OCI-LY1 (cell line): Measurements from ENCODE around the gene RETN.
A peak's percentile ranks its signal among the peaks of the same experiment; 100 is the strongest.

Experiments
- H2AFZ ChIP-seq: fragments of 200-600 bp; sonication (generic), shearing (Covaris generic); 2 replicates; pipeline ENCODE4 v1.6.0; 2014; ENCODE audit warnings: antibody characterized with exemption, mild to moderate bottlenecking, low read length
- H3F3A ChIP-seq: fragments of 200-600 bp; sonication (generic), shearing (Covaris generic); 2 replicates; pipeline ENCODE4 v1.6.0; 2014; ENCODE audit warnings: mild to moderate bottlenecking, antibody characterized with exemption, low read length, moderate library complexity; ENCODE audit not compliant: insufficient read depth
- H3K27ac ChIP-seq: fragments of 200-600 bp; sonication (generic); 2 replicates; pipeline ENCODE4 v1.5.1; 2014; ENCODE audit warnings: low read length, mixed run types, mild to moderate bottlenecking, low read depth; ENCODE audit not compliant: poor library complexity, severe bottlenecking
- H3K27me3 ChIP-seq: fragments of 200-600 bp; sonication (generic); 2 replicates; pipeline ENCODE4 v1.6.0; 2014; ENCODE audit warnings: antibody characterized with exemption, mild to moderate bottlenecking, low read length, moderate library complexity; ENCODE audit not compliant: insufficient read depth
- H3K36me3 ChIP-seq: fragments of 200-600 bp; sonication (generic); 2 replicates; pipeline ENCODE4 v1.6.1; 2014; ENCODE audit warnings: mild to moderate bottlenecking, antibody characterized with exemption, low read length, moderate library complexity, mixed read lengths; ENCODE audit not compliant: insufficient read depth
- H3K4me1 ChIP-seq: fragments of 200-600 bp; sonication (generic); 2 replicates; pipeline ENCODE4 v1.5.1; 2014; ENCODE audit warnings: mild to moderate bottlenecking, low read length, moderate library complexity; ENCODE audit not compliant: insufficient read depth, severe bottlenecking
- H3K4me2 ChIP-seq: fragments of 200-600 bp; sonication (generic), shearing (Covaris generic); 2 replicates; pipeline ENCODE4 v1.6.1; 2014; ENCODE audit warnings: low read length
- H3K4me3 ChIP-seq: fragments of 200-600 bp; sonication (generic); 2 replicates; pipeline ENCODE4 v1.5.1; 2014; ENCODE audit warnings: low read length, low read depth, mild to moderate bottlenecking, mixed read lengths; ENCODE audit not compliant: poor library complexity, severe bottlenecking
- H3K79me2 ChIP-seq: fragments of 200-600 bp; shearing (Covaris generic); 2 replicates; pipeline ENCODE4 v1.6.1; 2016; ENCODE audit warnings: mixed run types, low read length, mixed read lengths; ENCODE audit not compliant: insufficient read depth
- H3K9ac ChIP-seq: fragments of 200-600 bp; sonication (generic), shearing (Covaris generic); 2 replicates; pipeline ENCODE4 v1.6.1; 2014; ENCODE audit warnings: mild to moderate bottlenecking, low read length, mixed read lengths
- H3K9me2 ChIP-seq: fragments of 200-600 bp; sonication (generic), shearing (Covaris generic); 2 replicates; pipeline ENCODE4 v1.6.1; 2014; ENCODE audit warnings: low read depth, mild to moderate bottlenecking, low read length, mixed read lengths
- H3K9me3 ChIP-seq: fragments of 200-600 bp; shearing (Covaris generic); 2 replicates; pipeline ENCODE4 v1.6.1; 2014; ENCODE audit warnings: low read length, mixed read lengths
- H4K20me1 ChIP-seq: fragments of 200-600 bp; sonication (generic), shearing (Covaris generic); 2 replicates; pipeline ENCODE4 v1.6.0; 2016; ENCODE audit warnings: mild to moderate bottlenecking, low read length; ENCODE audit not compliant: insufficient read depth
- CTCF ChIP-seq: fragments of 200-600 bp; sonication (generic), shearing (Covaris generic); IDR thresholded peaks from 2 replicates; pipeline ENCODE4 v1.5.1; 2017; ENCODE audit warnings: mild to moderate bottlenecking, antibody characterized with exemption, low read length, moderate library complexity, mixed read lengths
- EZH2 ChIP-seq: fragments of 200-600 bp; sonication (generic), shearing (Covaris generic); IDR thresholded peaks from 2 replicates; pipeline ENCODE4 v1.8.0; 2017; ENCODE audit warnings: borderline replicate concordance, mixed run types, mild to moderate bottlenecking, antibody characterized with exemption, low read length, moderate library complexity, mixed read lengths

Gene RETN

DNA sequence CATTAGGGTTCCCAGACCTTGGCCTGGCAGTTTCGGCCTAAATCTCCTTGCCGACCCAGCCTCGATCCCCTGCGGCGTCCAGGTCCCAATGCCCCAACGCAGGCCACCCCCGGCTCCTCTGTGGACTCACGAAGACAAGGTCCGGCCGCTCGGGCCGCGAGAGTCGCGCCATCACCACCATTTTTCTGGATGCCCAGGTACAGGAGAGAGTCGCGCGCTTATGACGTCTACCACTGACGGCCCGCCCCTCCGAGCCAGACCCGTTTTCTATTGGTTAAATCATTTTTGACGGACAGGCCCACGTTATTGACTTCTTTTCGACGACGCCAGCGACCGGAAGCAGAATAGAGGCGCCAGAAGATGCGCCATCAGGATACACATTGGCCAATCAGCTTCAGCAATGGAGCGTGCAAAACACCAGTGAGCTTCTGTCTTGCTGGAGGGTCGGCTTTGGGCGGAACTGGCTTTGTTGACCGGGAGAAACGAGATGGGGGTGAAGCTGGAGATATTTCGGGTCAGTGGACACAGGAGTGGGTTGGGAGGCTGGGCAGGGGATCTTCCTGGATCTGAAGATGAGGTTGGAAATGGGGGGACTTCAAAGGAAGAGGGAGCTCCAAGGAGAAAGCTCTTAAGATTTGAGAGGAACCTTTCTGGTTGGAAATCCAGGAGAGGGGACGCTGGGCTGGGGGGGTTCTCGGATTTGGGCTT, 39.3 kb upstream of the RETN start, which contains the start of the genes PET100 and XAB2:
TSS of gene PET100 (plus strand) at position 447 of the 708 bp plus-strand sequence. CDS start at position 488, 41 bp downstream.
TSS of gene XAB2 (minus strand) at position 199 of the 708 bp plus-strand sequence. CDS start at position 181, 18 bp downstream.
- H3K9ac ChIP-seq = peak within 1 kb of the TSS; percentile 94
- H3F3A ChIP-seq = no peaks in the 10 kb centered on the region
- no peak within 1 kb of the TSS for H3K27ac ChIP-seq
- no peaks in the 10 kb centered on the region for H4K20me1 ChIP-seq
- H3K4me2 ChIP-seq = peak within 1 kb of the TSS; percentile 97
- peaks cover 22% of the 10 kb centered on the region for H3K36me3 ChIP-seq
- H3K79me2 ChIP-seq = peaks cover 27% of the 10 kb centered on the region
- no peaks in the 10 kb centered on the region for H3K9me3 ChIP-seq
- TF ChIP-seq CTCF = no peak
- no peak for TF ChIP-seq EZH2
- H3K4me1 ChIP-seq = peaks cover 23% of the 10 kb centered on the region
- H2AFZ ChIP-seq = no peak within 1 kb of the TSS
- H3K4me3 ChIP-seq = peak within 1 kb of the TSS; percentile 94
- H3K27me3 ChIP-seq = no peaks in the 10 kb centered on the region
- H3K9me2 ChIP-seq = no peaks in the 10 kb centered on the region

DNA sequence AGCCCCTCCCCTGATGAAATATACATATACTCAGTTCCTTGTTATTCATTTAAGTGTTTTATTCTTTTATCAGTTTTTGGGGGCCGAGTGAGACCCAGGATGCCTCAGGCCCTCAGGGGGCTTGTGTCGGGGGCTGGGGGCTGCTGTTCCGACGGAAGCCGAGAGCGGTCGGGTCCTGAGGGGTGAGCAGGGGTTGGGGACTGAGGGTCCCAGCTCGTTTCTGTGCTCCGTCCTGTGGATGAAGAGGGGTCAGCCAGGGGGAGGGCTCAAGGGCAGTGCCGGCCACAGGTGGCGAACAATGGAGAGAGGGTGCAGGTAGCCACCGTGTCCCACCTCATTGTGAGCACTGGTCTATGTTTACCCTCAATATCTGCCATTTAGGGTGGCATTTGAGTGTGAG, 37.3 kb upstream of the RETN start:
- peaks cover 12% of the 10 kb centered on the region for H3K36me3 ChIP-seq
- no peak overlapping the region for H3K27ac ChIP-seq
- H4K20me1 ChIP-seq = no peaks in the 10 kb centered on the region
- peaks cover 27% of the 10 kb centered on the region for H3K79me2 ChIP-seq
- no peaks in the 10 kb centered on the region for H3K27me3 ChIP-seq
- H3K9me3 ChIP-seq = no peaks in the 10 kb centered on the region
- H3K4me2 ChIP-seq = no peak overlapping the region
- H3K4me1 ChIP-seq = peaks cover 25% of the 10 kb centered on the region
- H3K4me3 ChIP-seq = no peak overlapping the region
- H3F3A ChIP-seq = no peaks in the 10 kb centered on the region
- H3K9ac ChIP-seq = no peak overlapping the region
- no peak overlapping the region for H2AFZ ChIP-seq
- no peaks in the 10 kb centered on the region for H3K9me2 ChIP-seq
- TF ChIP-seq EZH2 = no peak
- no peak for TF ChIP-seq CTCF

DNA sequence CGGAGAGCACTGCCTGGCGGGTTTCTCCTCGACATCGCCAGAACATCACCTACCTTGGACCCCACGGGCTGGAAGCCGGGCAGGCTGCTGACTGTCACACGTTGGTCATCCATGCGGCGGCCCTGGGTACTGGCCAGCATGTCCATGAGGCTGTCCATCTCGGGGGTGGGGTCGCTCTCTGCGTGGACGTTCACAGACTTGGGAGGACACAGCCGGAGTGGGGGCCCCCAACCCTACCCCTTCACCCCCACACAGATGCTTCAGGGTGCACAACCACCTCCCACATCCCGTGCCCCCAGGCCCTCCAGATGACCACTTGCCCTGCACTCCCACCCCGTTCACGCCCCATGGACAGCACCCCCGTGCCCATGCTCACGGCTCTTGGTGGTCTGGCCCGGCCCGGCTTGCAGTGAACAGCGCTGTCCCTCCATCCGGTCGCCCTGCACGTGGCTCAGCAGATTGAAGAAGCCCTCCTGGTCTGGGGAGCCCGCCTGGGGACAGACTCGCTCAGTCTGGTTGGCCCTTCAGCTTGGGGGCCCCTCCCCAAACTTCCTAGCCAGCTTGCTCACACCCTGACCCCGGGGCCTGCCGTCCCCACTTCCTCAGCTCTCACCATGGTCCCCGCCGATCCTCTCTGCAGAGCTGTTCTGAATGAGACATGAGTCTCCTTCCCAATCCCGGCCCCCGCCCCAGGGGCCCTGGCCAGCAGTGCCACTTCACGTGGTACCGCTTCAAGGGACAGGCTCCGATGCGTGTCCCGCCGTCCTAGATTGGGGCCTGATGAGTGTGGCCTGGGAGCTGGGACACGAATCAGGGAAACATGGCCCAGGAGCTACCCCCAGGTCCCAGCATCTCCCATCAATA, 36.3 kb upstream of the RETN start:
- Histone ChIP-seq H3K4me3 (no peak overlapping the region), H4K20me1 (no peaks in the 10 kb centered on the region), H3K9ac (no peak overlapping the region), H3K79me2 (peaks cover 27% of the 10 kb centered on the region), H2AFZ (no peak overlapping the region), H3F3A (no peaks in the 10 kb centered on the region), H3K4me2 (no peak overlapping the region), H3K27ac (no peak overlapping the region), H3K9me2 (no peaks in the 10 kb centered on the region), H3K9me3 (no peaks in the 10 kb centered on the region), H3K4me1 (peaks cover 29% of the 10 kb centered on the region), H3K36me3 (peaks cover 4% of the 10 kb centered on the region), H3K27me3 (no peaks in the 10 kb centered on the region)
- TF ChIP-seq EZH2 = no peak
- no peak for TF ChIP-seq CTCF
